ENCODE measurements around the gene ACTG1. TPM values are rescaled to one million over a fixed set of nuclear protein-coding genes. Genes with fewer than 3 reads are reported as not detected.

Gene ACTG1
- polyA plus RNA-seq, 1 of the 3 experiments (the other 2 are of a cell fraction) = 7,871 TPM

- Histone ChIP-seq H3K9me3 (no peaks in the 10 kb centered on the region), H3K9me2 (no peaks in the 10 kb centered on the region), H3K79me2 (ENCODE audit: insufficient read depth) (no peaks in the 10 kb centered on the region), H3K4me2 (no peak overlapping the region), H3K4me3 (ENCODE audit: low read depth in 2 of 2, low read length in 1 of 2) (no peak overlapping the region; a peak in 1 of 4 replicates), H3F3A (replicated peaks; ENCODE audit: insufficient read depth) (no peaks in the 10 kb centered on the region), H3K27ac (ENCODE audit: low read depth in 2 of 2, low read length in 1 of 2) (no peak overlapping the region), H4K20me1 (ENCODE audit: insufficient read depth) (no peaks in the 10 kb centered on the region), H3K9ac (no peak overlapping the region), H3K4me1 (ENCODE audit: control insufficient read depth in 1 of 2, insufficient read depth in 2 of 2, low read depth in 1 of 2, low read length in 1 of 2) (peaks cover 0 to 48% of the 10 kb centered on the region in 2 experiments; a peak in 2 of 4 replicates), H2AFZ (ENCODE audit: low read depth) (no peak overlapping the region), H3K36me3 (replicated peaks in 1 of 2; ENCODE audit: control insufficient read depth in 1 of 2, insufficient read depth in 2 of 2, low read length in 1 of 2) (no peaks in the 10 kb centered on the region), H3K27me3 (ENCODE audit: insufficient read depth) (no peaks in the 10 kb centered on the region)
- DNase-seq = no peak
- POLR2A ChIA-PET = interaction anchor here (0.5 kb wide), 1 partner anchor 240 kb away, joined by 3 read pairs; no protein-coding TSS in a partner anchor
- 82% methylated on average over 21 of the region's 21 CpGs for WGBS (ENCODE audit: low lambda C conversion rate)
- TF ChIP-seq USF1 (IDR thresholded peaks at IDR 0.05; ENCODE audit: borderline replicate concordance, low read depth) = no peak
- TF ChIP-seq RFX5 (IDR thresholded peaks at IDR 0.05; ENCODE audit: low read length) = no peak
- TF ChIP-seq MAX (IDR thresholded peaks at IDR 0.05; ENCODE audit: low read depth) = peak; percentile 65; the same call in 1 of the 2 replicates
- TF ChIP-seq EZH2phosphoT487 (IDR thresholded peaks at IDR 0.05; ENCODE audit: borderline replicate concordance, low read depth) = no peak
- TF ChIP-seq FOXM1 (IDR thresholded peaks at IDR 0.05; ENCODE audit: low read depth) = no peak
- no peak for TF ChIP-seq ELF1 (IDR thresholded peaks at IDR 0.05)
- peak; percentile 26; the same call in 1 of the 2 replicates for TF ChIP-seq SIN3A (IDR thresholded peaks at IDR 0.05; ENCODE audit: borderline replicate concordance, low read depth, low read length)
- no peak for TF ChIP-seq CHD2 (IDR thresholded peaks at IDR 0.05; ENCODE audit: low read length, partially characterized antibody)
- TF ChIP-seq CTCF (IDR thresholded peaks at IDR 0.05) = peak; percentile 19; the same call in 1 of the 2 replicates
- no peak for TF ChIP-seq GABPA (IDR thresholded peaks at IDR 0.05; ENCODE audit: low read depth)
- TF ChIP-seq EP300 (IDR thresholded peaks at IDR 0.05; ENCODE audit: borderline replicate concordance in 1 of 2, low read depth in 1 of 2, low read length in 1 of 2) = no peak
- TF ChIP-seq NRF1 (IDR thresholded peaks at IDR 0.05; ENCODE audit: low read depth, low read length) = no peak
- no peak for TF ChIP-seq JUND (IDR thresholded peaks at IDR 0.05)
- TF ChIP-seq MXI1 (IDR thresholded peaks at IDR 0.05; ENCODE audit: low read depth, low read length) = no peak
- no peak for TF ChIP-seq TAF1 (IDR thresholded peaks at IDR 0.05; ENCODE audit: borderline replicate concordance, low read depth, low read length)
- no peak for TF ChIP-seq RCOR1 (IDR thresholded peaks at IDR 0.05; ENCODE audit: low read length)
- no peak for TF ChIP-seq TCF12 (IDR thresholded peaks at IDR 0.05)
- CTCF ChIA-PET = interaction anchor here (0.6 to 8.1 kb wide), 11 partner anchors 40 to 225 kb away, joined by 3 to 140 read pairs (median 4); no protein-coding TSS in a partner anchor
These were observed 32.2 kb downstream of the ACTG1 start for GRCh38 chr17:81480140-81481072.

Measured in SK-N-SH (cell line).